Left lung (tissue), 10 donors: ENCODE data around the gene HIVEP2. TPM values are rescaled to one million over a fixed set of nuclear protein-coding genes. Genes with fewer than 3 reads are reported as not detected.

Experiments used
- ATAC-seq: fragments of 200-7000 bp; cut with Tn5 transposase; one replicate; pipeline ENCODE4 v1.9.1; 2020; ENCODE audit warnings: moderate library complexity
- DNase-seq, 4 donors: peaks; one replicate each; pipeline ENCODE4 v3.0.0-alpha.2; 2013 to 2020
- H3K27ac ChIP-seq, 2 donors: fragments of 200-600 bp; sonication (generic) in 1 of 2; one replicate each; pipeline versions ENCODE4 v1.5.0 to v1.8.0; 2020 to 2021
- H3K27me3 ChIP-seq, 2 donors: fragments of 200-600 bp; sonication (generic) in 1 of 2; one replicate each; pipeline versions ENCODE4 v1.5.0 to v1.8.0; 2020 to 2021
- H3K36me3 ChIP-seq, 2 donors: fragments of 200-600 bp; sonication (generic) in 1 of 2; one replicate each; pipeline versions ENCODE4 v1.5.0 to v1.8.0; 2020 to 2021
- H3K4me1 ChIP-seq, 2 donors: fragments of 200-600 bp; one replicate each; pipeline ENCODE4 v1.8.0; 2021
- H3K4me3 ChIP-seq, 2 donors: fragments of 200-600 bp; sonication (generic) in 1 of 2; one replicate each; pipeline versions ENCODE4 v1.5.0 to v1.8.0; 2020 to 2021; ENCODE audit warnings: mild to moderate bottlenecking in 1 of 2
- H3K9me3 ChIP-seq, 2 donors: fragments of 200-600 bp; sonication (generic) in 1 of 2; one replicate each; pipeline versions ENCODE4 v1.5.0 to v1.8.0; 2020 to 2021
- intact Hi-C, 2 donors: fragments of 100-400 bp; cut with DNase I; formaldehyde crosslinking; loops; one replicate each; pipeline versions ENCODE4 v1.11.2 to v1.14.2; 2022
- polyA plus RNA-seq, 6 donors: library from polyadenylated mRNA; unstranded; fragments of 120-200 nt; gene quantifications; one replicate each; pipeline ENCODE4 v1.2.1, GENCODE V29; 2013; ENCODE audit not compliant: insufficient read length in 6 of 6
- total RNA-seq, 2 donors: library from RNA; stranded (reverse); fragmentation: NEBNext Ultra II Directional; extraction: Animal tissue kit (Norgen Biotek cat#: 25700); gene quantifications; one replicate each; pipeline ENCODE4 v1.2.1, GENCODE V29; 2021
- TF ChIP-seq, protein P1 (sequence below), 2 donors: fragments of 200-600 bp; sonication (generic) in 1 of 2; IDR thresholded peaks; one replicate each; pipeline versions ENCODE4 v1.5.0 to v1.8.0; 2021; ENCODE audit warnings: antibody characterized with exemption in 2 of 2
- donor health status: DM: no; HTN: yes; CAD: no.
- donor health status: DM: no; HTN: no; CAD: no.

The HIVEP2 gene
- total and polyA plus RNA-seq, 8 donors, result 11.5 to 16.6 (median 13.1) TPM

DNA sequence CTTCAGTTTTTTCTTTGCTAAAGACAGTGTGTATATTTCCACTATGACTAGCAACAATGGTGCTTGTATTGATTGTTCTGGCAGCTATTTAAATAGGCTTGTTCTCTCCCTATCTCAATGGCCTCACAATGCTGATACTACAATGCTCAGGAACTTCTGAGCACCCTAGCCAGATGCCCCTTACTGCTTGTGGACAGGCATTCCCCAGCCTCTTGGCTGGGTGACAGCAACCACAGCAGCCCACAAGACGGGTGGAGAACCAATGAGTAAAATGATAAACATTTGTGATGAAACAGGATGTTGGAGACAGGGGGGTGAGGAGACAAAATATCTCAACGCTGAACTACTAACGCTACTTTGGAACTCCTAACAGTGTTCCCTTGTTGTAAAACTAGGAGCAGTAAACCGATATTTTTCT is 42.3 kb downstream of the HIVEP2 start:
- Histone ChIP-seq H3K36me3 (no peaks in the 10 kb centered on the region), H3K27ac (peak overlapping the region; percentile 37 to 46), H3K4me3 (no peak overlapping the region), H3K27me3 (no peaks in the 10 kb centered on the region), H3K4me1 (peaks cover 3 to 30% of the 10 kb centered on the region in 2 donors), H3K9me3 (no peaks in the 10 kb centered on the region)
- ATAC-seq (peak; percentile 90), DNase-seq (peak in 3 of 4 donors; percentile 50 to 84 (median 69))
- TF ChIP-seq, protein P1, sequence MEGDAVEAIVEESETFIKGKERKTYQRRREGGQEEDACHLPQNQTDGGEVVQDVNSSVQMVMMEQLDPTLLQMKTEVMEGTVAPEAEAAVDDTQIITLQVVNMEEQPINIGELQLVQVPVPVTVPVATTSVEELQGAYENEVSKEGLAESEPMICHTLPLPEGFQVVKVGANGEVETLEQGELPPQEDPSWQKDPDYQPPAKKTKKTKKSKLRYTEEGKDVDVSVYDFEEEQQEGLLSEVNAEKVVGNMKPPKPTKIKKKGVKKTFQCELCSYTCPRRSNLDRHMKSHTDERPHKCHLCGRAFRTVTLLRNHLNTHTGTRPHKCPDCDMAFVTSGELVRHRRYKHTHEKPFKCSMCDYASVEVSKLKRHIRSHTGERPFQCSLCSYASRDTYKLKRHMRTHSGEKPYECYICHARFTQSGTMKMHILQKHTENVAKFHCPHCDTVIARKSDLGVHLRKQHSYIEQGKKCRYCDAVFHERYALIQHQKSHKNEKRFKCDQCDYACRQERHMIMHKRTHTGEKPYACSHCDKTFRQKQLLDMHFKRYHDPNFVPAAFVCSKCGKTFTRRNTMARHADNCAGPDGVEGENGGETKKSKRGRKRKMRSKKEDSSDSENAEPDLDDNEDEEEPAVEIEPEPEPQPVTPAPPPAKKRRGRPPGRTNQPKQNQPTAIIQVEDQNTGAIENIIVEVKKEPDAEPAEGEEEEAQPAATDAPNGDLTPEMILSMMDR (IDR thresholded peaks at IDR 0.05), result no peak
- intact Hi-C loops, result no loop called here

DNA sequence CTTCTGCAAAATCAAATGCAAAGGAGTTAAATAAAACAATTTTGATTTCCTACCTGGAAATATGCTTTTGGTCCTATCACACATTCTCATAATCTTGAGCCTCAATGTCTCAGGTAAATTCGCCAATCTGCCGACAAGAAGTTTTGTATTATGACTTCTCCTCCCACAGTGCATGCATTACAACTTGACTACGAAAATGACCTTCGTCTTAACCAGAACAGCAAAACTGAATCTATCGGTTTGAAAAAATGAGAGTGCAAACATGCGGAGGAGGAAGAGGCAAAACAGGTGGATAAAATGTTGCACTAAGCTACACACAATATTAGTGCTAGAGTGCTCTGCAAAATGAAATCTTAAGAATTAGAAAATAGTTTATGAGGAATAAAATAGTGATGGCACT is 43.4 kb downstream of the HIVEP2 start:
- intact Hi-C loops, result no loop called here
- no peaks in the 10 kb centered on the region for H3K9me3 ChIP-seq
- H3K4me3 ChIP-seq, result no peak overlapping the region
- no peaks in the 10 kb centered on the region for H3K27me3 ChIP-seq
- H3K36me3 ChIP-seq, result no peaks in the 10 kb centered on the region
- ATAC-seq, result no peak
- H3K4me1 ChIP-seq, result peaks cover 3 to 30% of the 10 kb centered on the region in 2 donors
- no peak overlapping the region for H3K27ac ChIP-seq
- TF ChIP-seq, protein P1 (IDR thresholded peaks at IDR 0.05), result no peak
- DNase-seq, result no peak

DNA sequence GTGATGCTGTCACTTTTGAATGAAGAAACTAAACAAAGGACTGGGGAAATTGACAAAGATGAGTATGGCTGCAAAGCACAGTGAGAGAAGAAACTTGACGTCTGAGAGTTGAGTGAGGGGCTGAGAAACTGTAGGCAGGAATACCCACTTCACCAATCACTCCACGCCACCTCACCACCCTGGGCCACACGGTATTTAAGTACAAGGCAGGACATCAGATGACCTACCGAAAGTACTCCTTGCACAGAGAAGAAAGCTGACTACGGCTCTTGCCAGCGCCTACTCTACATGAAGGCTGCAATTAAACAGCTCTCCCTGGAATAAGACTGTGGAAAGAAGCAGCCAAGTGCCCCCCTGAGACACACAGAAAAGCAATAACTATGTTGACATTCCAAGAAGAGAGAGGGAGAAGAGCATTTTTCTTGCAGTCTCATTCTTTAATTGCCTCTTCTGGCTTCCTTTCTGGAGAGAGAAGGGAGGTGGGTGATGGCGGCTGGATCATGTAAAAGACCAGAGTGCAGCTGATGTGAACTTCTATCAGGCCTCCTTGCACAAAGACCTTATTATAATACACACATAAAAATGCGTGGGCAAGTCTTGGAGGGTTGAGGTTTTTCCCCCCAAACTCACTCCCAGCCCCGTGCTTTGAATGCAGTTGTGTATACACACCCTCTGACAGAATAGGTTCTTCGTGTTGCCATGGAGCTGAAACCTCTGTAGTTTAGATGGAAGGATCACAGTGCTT is 44.6 kb downstream of the HIVEP2 start:
- ATAC-seq (no peak), DNase-seq (no peak)
- H3K36me3 ChIP-seq, result no peaks in the 10 kb centered on the region
- TF ChIP-seq, protein P1 (IDR thresholded peaks at IDR 0.05), result no peak
- H3K27me3 ChIP-seq, result no peaks in the 10 kb centered on the region
- H3K4me1 ChIP-seq, result peaks cover 3 to 30% of the 10 kb centered on the region in 2 donors
- H3K27ac ChIP-seq, result no peak overlapping the region
- H3K9me3 ChIP-seq, result no peaks in the 10 kb centered on the region
- intact Hi-C loops, result no loop called here
- H3K4me3 ChIP-seq, result no peak overlapping the region

DNA sequence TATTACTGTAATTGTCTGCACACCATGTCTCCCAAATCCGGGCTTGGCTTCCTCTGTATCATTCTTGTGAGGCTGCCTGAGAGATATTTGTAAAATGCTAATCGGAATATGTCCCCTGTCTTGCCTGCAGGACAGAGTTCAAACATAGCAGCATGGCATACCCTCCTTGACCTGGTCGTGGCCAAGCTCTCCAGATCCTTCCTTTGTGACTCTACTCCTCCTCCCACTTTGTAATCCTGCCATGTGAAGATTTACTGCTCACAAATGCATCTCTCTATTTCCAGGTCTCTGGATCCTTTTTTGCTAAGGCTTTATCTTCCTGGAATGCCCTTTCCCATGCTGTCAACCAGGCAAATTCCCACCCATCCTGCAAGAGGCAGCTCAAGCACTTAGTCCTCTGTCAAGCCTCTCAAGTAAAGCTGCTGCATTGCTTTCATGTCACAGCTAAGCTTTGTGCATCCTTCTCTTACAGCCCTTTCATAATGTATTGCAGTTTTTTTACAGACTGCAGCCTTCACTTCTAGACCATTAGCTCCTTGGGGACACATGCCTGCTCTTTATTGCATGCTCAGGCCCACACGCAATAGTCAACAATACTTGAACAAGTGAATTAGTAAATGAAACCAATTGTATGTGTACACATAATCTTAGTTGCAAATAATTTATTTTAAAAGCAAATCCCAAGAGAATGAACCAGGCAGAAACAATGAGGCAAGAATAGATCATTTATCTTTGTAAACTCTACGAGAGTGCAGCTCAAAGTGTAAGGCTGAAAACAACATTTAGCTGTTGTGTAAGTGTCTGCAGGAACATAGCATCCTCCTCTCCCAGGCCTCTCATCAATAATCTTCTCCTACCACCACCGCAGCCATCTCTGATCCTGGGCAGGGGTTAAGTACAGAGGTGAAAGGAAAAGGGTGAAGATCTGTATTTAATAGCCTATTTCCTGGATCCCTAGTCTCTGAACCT is 45.8 kb downstream of the HIVEP2 start:
- ATAC-seq (no peak), DNase-seq (no peak)
- TF ChIP-seq, protein P1 (IDR thresholded peaks at IDR 0.05), result no peak
- peaks cover 3 to 27% of the 10 kb centered on the region in 2 donors for H3K4me1 ChIP-seq
- H3K36me3 ChIP-seq, result no peaks in the 10 kb centered on the region
- no peak overlapping the region for H3K4me3 ChIP-seq
- intact Hi-C loops, result no loop called here
- H3K9me3 ChIP-seq, result no peaks in the 10 kb centered on the region
- H3K27ac ChIP-seq, result no peak overlapping the region
- H3K27me3 ChIP-seq, result no peaks in the 10 kb centered on the region

DNA sequence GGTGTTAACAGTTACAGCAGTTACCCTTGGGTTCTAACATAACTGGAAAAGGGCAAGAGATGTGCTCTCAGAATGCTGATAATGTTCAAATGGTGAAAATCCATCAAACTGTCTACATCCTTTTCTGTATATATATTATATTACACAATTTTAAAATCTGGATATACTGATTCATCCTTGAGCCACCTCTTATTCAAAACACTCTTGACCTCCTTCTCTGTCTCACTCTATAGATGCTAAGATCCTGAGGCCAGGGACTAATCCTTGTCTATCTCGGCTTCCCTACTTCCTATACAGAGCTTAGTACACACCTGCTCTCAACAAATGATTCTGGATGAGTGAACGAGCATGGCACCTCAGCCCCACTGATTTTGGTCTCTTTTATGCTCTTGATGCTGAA is 47.3 kb downstream of the HIVEP2 start:
- H3K27ac ChIP-seq, result no peak overlapping the region
- no peak for DNase-seq

More for the DNA sequence above, 47.3 kb downstream of the HIVEP2 start:
- ATAC-seq, result no peak
- Histone ChIP-seq H3K4me1 (peaks cover 3 to 11% of the 10 kb centered on the region in 2 donors), H3K4me3 (no peak overlapping the region), H3K36me3 (no peaks in the 10 kb centered on the region), H3K27me3 (no peaks in the 10 kb centered on the region), H3K9me3 (no peaks in the 10 kb centered on the region)
- intact Hi-C loops, result no loop called here
- TF ChIP-seq, protein P1 (IDR thresholded peaks at IDR 0.05), result no peak
